SU-DHL-6 (cell line): ENCODE measurements around the gene DNAAF1.
"Not testable (repeated sequence)": the region's sequence is repeated elsewhere in the genome, so short reads cannot be mapped to it uniquely, and the experiment has no call there.

Experiments used
- H2AFZ ChIP-seq: fragments of 200-600 bp; sonication (generic); 2 replicates; pipeline ENCODE4 v1.6.1; 2014; ENCODE audit warnings: low read depth, mild to moderate bottlenecking, moderate library complexity, mixed read lengths, antibody characterized with exemption, low read length; ENCODE audit not compliant: severe bottlenecking
- H3F3A ChIP-seq: fragments of 200-600 bp; shearing (Covaris generic); 2 replicates; pipeline ENCODE4 v1.6.0; 2016; ENCODE audit warnings: antibody characterized with exemption, mild to moderate bottlenecking; ENCODE audit not compliant: insufficient read depth
- H3K27ac ChIP-seq: fragments of 200-600 bp; sonication (generic); 2 replicates; pipeline ENCODE4 v1.5.1; 2016; ENCODE audit warnings: low read depth, mild to moderate bottlenecking, low read length, moderate library complexity, mixed read lengths
- H3K27me3 ChIP-seq: fragments of 200-600 bp; sonication (generic), shearing (Covaris generic); 2 replicates; pipeline ENCODE4 v1.6.0; 2014; ENCODE audit warnings: mild to moderate bottlenecking, low read length
- H3K36me3 ChIP-seq: fragments of 200-600 bp; sonication (generic); 2 replicates; pipeline ENCODE4 v1.6.1; 2014; ENCODE audit warnings: mild to moderate bottlenecking, low read length, mixed read lengths
- H3K4me2 ChIP-seq: fragments of 300-600, 200-600 bp; shearing (Covaris generic), sonication (generic); 2 replicates; pipeline ENCODE4 v1.6.0; 2014; ENCODE audit warnings: low read length, low read depth, mild to moderate bottlenecking; ENCODE audit not compliant: poor library complexity, severe bottlenecking
- H3K4me3 ChIP-seq: fragments of 200-600 bp; sonication (generic); 2 replicates; pipeline ENCODE4 v1.5.1; 2014; ENCODE audit warnings: antibody characterized with exemption, low read length, mild to moderate bottlenecking, mixed read lengths; ENCODE audit not compliant: insufficient read depth, poor library complexity, severe bottlenecking
- H3K79me2 ChIP-seq: fragments of 200-600 bp; sonication (generic); 2 replicates; pipeline ENCODE4 v1.6.1; 2014; ENCODE audit warnings: mild to moderate bottlenecking, low read length, moderate library complexity; ENCODE audit not compliant: insufficient read depth
- H3K9ac ChIP-seq: fragments of 200-600 bp; sonication (generic); 2 replicates; pipeline ENCODE4 v1.7.0; 2014; ENCODE audit warnings: mild to moderate bottlenecking, low read length
- H3K9me2 ChIP-seq: fragments of 200-600 bp; sonication (generic); replicated peaks from 2 replicates; pipeline ENCODE4 v1.6.1; 2014; ENCODE audit warnings: low read length; ENCODE audit not compliant: insufficient read depth
- H3K9me3 ChIP-seq: fragments of 200-600 bp; sonication (generic); 2 replicates; pipeline ENCODE4 v1.6.1; 2014; ENCODE audit warnings: low read length, mixed read lengths; ENCODE audit not compliant: insufficient read depth
- H4K20me1 ChIP-seq: fragments of 200-600 bp; sonication (generic); 2 replicates; pipeline ENCODE4 v1.6.1; 2014; ENCODE audit warnings: low read depth, mild to moderate bottlenecking, antibody characterized with exemption, low read length, moderate library complexity, mixed read lengths
- CTCF ChIP-seq: fragments of 200-600 bp; sonication (generic); IDR thresholded peaks from one replicate; pipeline ENCODE4 v1.5.1; 2017; ENCODE audit warnings: antibody characterized with exemption, mild to moderate bottlenecking, low read length, moderate library complexity; ENCODE audit not compliant: insufficient read depth, poor library complexity, severe bottlenecking
- EZH2phosphoT487 ChIP-seq: fragments of 200-600 bp; sonication (generic), shearing (Covaris generic); conservative IDR thresholded peaks from 2 replicates; pipeline ENCODE4 v1.6.1; 2018; ENCODE audit warnings: mild to moderate bottlenecking, antibody characterized with exemption, low read length, moderate library complexity, mixed read lengths

DNAAF1 gene

GRCh38 chr16:84212154-84212553, 67.0 kb downstream of the DNAAF1 start:
- H3F3A ChIP-seq = no peaks in the 10 kb centered on the region
- H3K9me2 ChIP-seq = no peaks in the 10 kb centered on the region
- TF ChIP-seq CTCF (no peak), EZH2phosphoT487 (no peak)
- H3K27me3 ChIP-seq = no peaks in the 10 kb centered on the region
- H3K4me2 ChIP-seq = no peak overlapping the region
- H3K4me3 ChIP-seq = no peak overlapping the region
- no peak overlapping the region for H3K9ac ChIP-seq
- no peaks in the 10 kb centered on the region for H3K79me2 ChIP-seq
- no peak overlapping the region for H2AFZ ChIP-seq
- no peaks in the 10 kb centered on the region for H3K36me3 ChIP-seq
- H3K9me3 ChIP-seq = no peaks in the 10 kb centered on the region
- no peaks in the 10 kb centered on the region for H4K20me1 ChIP-seq
- H3K27ac ChIP-seq = no peak overlapping the region

GRCh38 chr16:84212631-84213030, 67.5 kb downstream of the DNAAF1 start:
- no peak overlapping the region for H3K4me2 ChIP-seq
- no peaks in the 10 kb centered on the region for H4K20me1 ChIP-seq

GRCh38 chr16:84214451-84215066, 69.5 kb downstream of the DNAAF1 start:
- Histone ChIP-seq H3K9ac (no peak overlapping the region), H3K36me3 (no peaks in the 10 kb centered on the region), H3K27me3 (no peaks in the 10 kb centered on the region), H2AFZ (no peak overlapping the region), H3K79me2 (no peaks in the 10 kb centered on the region), H3K9me2 (no peaks in the 10 kb centered on the region), H3K4me2 (no peak overlapping the region), H3K27ac (no peak overlapping the region), H3F3A (no peaks in the 10 kb centered on the region), H3K4me3 (no peak overlapping the region), H4K20me1 (no peaks in the 10 kb centered on the region), H3K9me3 (no peaks in the 10 kb centered on the region)
- TF ChIP-seq CTCF = no peak
- no peak for TF ChIP-seq EZH2phosphoT487

More at GRCh38 chr16:84212631-84213030, 67.5 kb downstream of the DNAAF1 start:
- Histone ChIP-seq H3K79me2 (no peaks in the 10 kb centered on the region), H3K4me3 (no peak overlapping the region), H3K9me3 (no peaks in the 10 kb centered on the region), H3K36me3 (no peaks in the 10 kb centered on the region), H2AFZ (no peak overlapping the region), H3F3A (no peaks in the 10 kb centered on the region), H3K27me3 (no peaks in the 10 kb centered on the region), H3K9ac (no peak overlapping the region), H3K9me2 (no peaks in the 10 kb centered on the region), H3K27ac (no peak overlapping the region)
- no peak for TF ChIP-seq EZH2phosphoT487
- TF ChIP-seq CTCF = no peak

GRCh38 chr16:84215531-84215930, 70.4 kb downstream of the DNAAF1 start:
- H3K4me3 ChIP-seq = no peak overlapping the region
- H3K27me3 ChIP-seq = no peaks in the 10 kb centered on the region
- H3F3A ChIP-seq = no peaks in the 10 kb centered on the region
- no peaks in the 10 kb centered on the region for H3K36me3 ChIP-seq
- H3K4me2 ChIP-seq = no peak overlapping the region
- H2AFZ ChIP-seq = no peak overlapping the region
- no peak overlapping the region for H3K27ac ChIP-seq
- no peaks in the 10 kb centered on the region for H3K9me3 ChIP-seq
- no peaks in the 10 kb centered on the region for H4K20me1 ChIP-seq
- no peak overlapping the region for H3K9ac ChIP-seq
- H3K9me2 ChIP-seq = no peaks in the 10 kb centered on the region
- TF ChIP-seq CTCF (no peak), EZH2phosphoT487 (no peak)
- H3K79me2 ChIP-seq = no peaks in the 10 kb centered on the region

- not testable (repeated sequence) for H3K36me3 ChIP-seq, H3K4me2 ChIP-seq, H3K27ac ChIP-seq, H4K20me1 ChIP-seq, H3K9me3 ChIP-seq, H3K9ac ChIP-seq, H3K9me2 ChIP-seq, H3K27me3 ChIP-seq, H3K79me2 ChIP-seq, H2AFZ ChIP-seq, H3K4me3 ChIP-seq, H3F3A ChIP-seq
Measured at GRCh38 chr16:84216144-84216543, 71.0 kb downstream of the DNAAF1 start.
